Ishikawa (cell line): ENCODE data around the gene SETD7.

Experiments used
- CEBPB ChIP-seq: IDR thresholded peaks from 2 replicates; pipeline ENCODE4 v1.6.1; 2012
- CREB1 ChIP-seq: IDR thresholded peaks from 2 replicates; pipeline ENCODE4 v1.6.1; 2012; ENCODE audit warnings: low read depth
- EGR1 ChIP-seq: IDR thresholded peaks from 2 replicates; pipeline ENCODE4 v1.6.1; 2012
- EP300 ChIP-seq: IDR thresholded peaks from 2 replicates; pipeline ENCODE4 v1.6.1; 2012; ENCODE audit warnings: borderline replicate concordance
- FOXM1 ChIP-seq: IDR thresholded peaks from 2 replicates; pipeline ENCODE4 v1.6.1; 2012; ENCODE audit warnings: low read depth, borderline replicate concordance
- NFIC ChIP-seq: IDR thresholded peaks from 2 replicates; pipeline ENCODE4 v1.6.1; 2012
- RAD21 ChIP-seq: IDR thresholded peaks from 2 replicates; pipeline ENCODE4 v1.6.1; 2012; ENCODE audit warnings: low read depth
- TAF1 ChIP-seq: IDR thresholded peaks from 2 replicates; pipeline ENCODE4 v1.6.1; 2012; ENCODE audit warnings: low read depth, mild to moderate bottlenecking
- TCF12 ChIP-seq: IDR thresholded peaks from 2 replicates; pipeline ENCODE4 v1.6.1; 2012; ENCODE audit warnings: low read depth
- TEAD4 ChIP-seq: IDR thresholded peaks from 2 replicates; pipeline ENCODE4 v1.6.1; 2012
- YY1 ChIP-seq: IDR thresholded peaks from 2 replicates; pipeline ENCODE4 v1.6.1; 2012; ENCODE audit warnings: low read depth
- ZBTB7A ChIP-seq: IDR thresholded peaks from 2 replicates; pipeline ENCODE4 v1.6.1; 2012; ENCODE audit warnings: low read depth
- TF ChIP-seq, protein P1 (sequence below): IDR thresholded peaks from 2 replicates; pipeline ENCODE4 v1.6.1; 2012; ENCODE audit warnings: low read depth, mild to moderate bottlenecking
- TF ChIP-seq, protein P2 (sequence below): IDR thresholded peaks from 2 replicates; pipeline ENCODE4 v1.6.1; 2012
- TF ChIP-seq, protein P3 (sequence below): IDR thresholded peaks from 2 replicates; pipeline ENCODE4 v1.6.1; 2012

SETD7 gene

DNA sequence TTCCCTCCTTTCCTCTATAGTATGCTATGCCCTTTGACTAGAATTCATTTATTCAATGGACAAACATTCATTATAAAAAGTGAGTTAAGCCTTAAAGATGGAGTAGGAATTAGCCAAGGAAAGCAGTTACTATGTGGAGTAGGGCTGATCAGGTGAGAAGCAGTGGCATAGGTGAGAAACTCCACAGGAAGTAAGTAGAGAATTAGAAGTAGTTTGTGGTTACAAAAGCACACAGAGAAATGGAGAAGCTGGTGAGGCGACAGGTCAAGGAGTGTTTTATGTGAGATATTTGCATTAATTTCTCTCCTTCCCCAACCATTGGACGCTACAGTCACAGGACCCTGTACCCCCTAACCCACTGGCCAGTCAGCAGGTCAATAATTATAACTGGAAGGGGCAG is 30.6 kb downstream of the SETD7 start:
- TF ChIP-seq, protein P1, sequence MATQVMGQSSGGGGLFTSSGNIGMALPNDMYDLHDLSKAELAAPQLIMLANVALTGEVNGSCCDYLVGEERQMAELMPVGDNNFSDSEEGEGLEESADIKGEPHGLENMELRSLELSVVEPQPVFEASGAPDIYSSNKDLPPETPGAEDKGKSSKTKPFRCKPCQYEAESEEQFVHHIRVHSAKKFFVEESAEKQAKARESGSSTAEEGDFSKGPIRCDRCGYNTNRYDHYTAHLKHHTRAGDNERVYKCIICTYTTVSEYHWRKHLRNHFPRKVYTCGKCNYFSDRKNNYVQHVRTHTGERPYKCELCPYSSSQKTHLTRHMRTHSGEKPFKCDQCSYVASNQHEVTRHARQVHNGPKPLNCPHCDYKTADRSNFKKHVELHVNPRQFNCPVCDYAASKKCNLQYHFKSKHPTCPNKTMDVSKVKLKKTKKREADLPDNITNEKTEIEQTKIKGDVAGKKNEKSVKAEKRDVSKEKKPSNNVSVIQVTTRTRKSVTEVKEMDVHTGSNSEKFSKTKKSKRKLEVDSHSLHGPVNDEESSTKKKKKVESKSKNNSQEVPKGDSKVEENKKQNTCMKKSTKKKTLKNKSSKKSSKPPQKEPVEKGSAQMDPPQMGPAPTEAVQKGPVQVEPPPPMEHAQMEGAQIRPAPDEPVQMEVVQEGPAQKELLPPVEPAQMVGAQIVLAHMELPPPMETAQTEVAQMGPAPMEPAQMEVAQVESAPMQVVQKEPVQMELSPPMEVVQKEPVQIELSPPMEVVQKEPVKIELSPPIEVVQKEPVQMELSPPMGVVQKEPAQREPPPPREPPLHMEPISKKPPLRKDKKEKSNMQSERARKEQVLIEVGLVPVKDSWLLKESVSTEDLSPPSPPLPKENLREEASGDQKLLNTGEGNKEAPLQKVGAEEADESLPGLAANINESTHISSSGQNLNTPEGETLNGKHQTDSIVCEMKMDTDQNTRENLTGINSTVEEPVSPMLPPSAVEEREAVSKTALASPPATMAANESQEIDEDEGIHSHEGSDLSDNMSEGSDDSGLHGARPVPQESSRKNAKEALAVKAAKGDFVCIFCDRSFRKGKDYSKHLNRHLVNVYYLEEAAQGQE = no peak
- TF ChIP-seq CREB1 (no peak), EP300 (no peak), FOXM1 (no peak), ZBTB7A (no peak), TEAD4 (no peak), NFIC (no peak), EGR1 (no peak), RAD21 (no peak), CEBPB (no peak), TAF1 (no peak), TCF12 (no peak)
- TF ChIP-seq, protein P2, sequence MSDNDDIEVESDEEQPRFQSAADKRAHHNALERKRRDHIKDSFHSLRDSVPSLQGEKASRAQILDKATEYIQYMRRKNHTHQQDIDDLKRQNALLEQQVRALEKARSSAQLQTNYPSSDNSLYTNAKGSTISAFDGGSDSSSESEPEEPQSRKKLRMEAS = no peak
- TF ChIP-seq, protein P3, sequence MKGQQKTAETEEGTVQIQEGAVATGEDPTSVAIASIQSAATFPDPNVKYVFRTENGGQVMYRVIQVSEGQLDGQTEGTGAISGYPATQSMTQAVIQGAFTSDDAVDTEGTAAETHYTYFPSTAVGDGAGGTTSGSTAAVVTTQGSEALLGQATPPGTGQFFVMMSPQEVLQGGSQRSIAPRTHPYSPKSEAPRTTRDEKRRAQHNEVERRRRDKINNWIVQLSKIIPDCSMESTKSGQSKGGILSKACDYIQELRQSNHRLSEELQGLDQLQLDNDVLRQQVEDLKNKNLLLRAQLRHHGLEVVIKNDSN = no peak

DNA sequence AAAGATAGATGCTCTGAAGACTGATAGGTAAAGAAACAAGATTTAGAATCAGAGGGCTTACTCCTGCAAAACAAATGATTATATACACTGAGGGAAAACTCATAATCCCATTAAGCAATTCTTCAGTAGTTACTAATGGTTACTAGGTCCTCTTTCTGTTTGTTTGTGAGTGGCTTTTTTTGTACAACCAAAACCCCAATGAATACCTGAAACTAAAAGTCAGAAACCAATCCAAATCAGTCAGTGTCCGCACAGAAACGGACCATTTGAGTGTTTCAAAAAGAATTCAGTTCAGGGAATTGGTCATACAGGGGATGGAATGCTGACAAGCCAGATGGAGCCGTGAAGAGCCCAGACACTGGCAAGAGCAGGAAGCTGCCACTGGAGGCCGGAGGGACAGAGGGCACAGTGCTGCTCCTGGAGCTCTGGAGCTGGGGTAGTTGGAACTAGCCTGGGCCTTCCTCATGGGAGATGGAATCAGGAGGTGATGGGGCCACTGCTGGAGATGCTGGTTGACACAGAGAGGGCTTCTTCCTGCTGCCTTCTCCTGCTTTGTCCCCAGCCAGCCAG is 31.9 kb downstream of the SETD7 start:
- TF ChIP-seq NFIC = no peak
- TF ChIP-seq, protein P2 = no peak
- TF ChIP-seq CREB1 = no peak
- TF ChIP-seq ZBTB7A = no peak
- TF ChIP-seq FOXM1 = no peak
- TF ChIP-seq EP300 = no peak

DNA sequence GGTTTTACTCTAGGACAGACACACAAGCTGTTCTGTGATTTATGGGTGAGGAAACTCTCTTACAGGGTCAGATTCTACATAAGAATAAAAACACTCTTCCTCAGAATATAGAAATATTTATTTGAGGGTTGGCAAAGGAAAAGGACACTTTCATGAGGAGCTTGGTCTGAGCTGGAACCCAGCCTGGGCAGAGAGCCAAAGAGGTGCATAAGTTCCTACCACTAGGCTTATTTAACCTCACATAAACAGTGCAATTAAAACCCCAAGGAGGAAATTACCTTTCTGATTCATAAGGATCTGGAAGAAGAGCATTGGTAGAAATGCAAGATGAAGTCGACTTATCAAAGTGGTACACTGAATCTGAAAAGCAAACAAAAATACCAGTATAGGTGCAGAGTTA is 32.9 kb downstream of the SETD7 start:
- TF ChIP-seq, protein P2 = no peak
- TF ChIP-seq FOXM1 (no peak), NFIC (0 out of 2 replicates have a peak, but pooled peaks have one; percentile 15), YY1 (no peak), TEAD4 (no peak), EP300 (no peak), ZBTB7A (no peak)
- TF ChIP-seq, protein P3 = no peak

DNA sequence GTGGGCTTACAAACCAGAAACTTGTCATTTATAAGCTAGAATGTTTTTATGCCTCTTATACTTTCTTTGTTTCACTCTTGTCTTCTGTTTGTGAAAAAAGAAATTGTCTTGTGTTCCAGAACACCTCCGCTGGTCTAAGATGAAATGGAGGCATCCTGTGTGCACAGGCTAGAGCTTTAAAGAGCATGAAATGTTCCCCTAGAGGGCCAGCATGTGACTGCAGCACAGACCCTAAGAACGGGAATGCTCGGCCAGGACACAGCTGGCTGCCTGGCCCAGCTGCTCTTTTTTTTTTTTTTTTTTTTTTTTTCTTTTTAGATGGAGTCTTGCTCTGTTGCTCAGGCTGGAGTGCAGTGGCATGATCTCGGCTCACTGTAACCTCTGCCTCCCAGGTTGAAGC is 33.6 kb downstream of the SETD7 start:
- TF ChIP-seq TEAD4 = no peak
- TF ChIP-seq TAF1 = no peak
- TF ChIP-seq YY1 = no peak

DNA sequence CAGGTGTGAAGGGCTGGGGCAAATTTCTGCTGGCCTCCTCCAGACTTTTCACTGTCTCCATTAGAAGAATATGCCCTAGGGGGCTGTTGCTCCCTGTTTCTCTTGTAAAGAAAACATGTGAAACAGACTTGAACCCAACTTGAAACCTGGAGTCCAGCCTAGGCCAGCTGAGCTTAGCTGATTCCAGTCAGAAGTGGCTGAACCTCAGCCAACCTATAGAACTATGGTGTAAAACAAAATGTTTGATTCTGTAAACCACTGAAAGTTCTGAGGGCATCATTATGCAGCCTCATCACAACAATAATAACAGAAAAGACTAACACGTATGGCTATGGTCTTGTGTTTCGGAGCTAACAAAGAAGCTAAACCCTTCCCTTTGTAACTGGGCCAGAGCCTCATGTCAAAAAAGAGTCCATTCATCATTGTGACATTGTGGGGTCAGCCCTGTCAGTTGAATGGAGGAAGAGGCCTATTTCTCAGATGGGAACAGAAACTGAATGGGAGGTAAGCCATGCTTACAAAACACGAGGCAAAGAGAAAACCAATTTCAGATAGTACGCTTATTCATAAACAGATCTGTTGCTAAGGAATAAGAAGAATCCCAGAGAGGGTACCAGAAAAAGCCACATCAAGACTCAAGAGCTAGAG is 34.1 kb downstream of the SETD7 start:
- TF ChIP-seq, protein P1 = no peak
- TF ChIP-seq FOXM1 (no peak), TEAD4 (no peak), NFIC (no peak), EGR1 (no peak), YY1 (no peak), TAF1 (no peak), TCF12 (no peak), RAD21 (no peak), CREB1 (no peak), EP300 (no peak), CEBPB (no peak), ZBTB7A (no peak)
- TF ChIP-seq, protein P3 = no peak
- TF ChIP-seq, protein P2 = no peak
